NCI-H2107 treated with DMSO at 0.1 percent for 48 hours (cell line): ENCODE data around the gene C5.
A peak's percentile ranks its signal among the peaks of the same experiment; 100 is the strongest.
"Not testable (repeated sequence)": the region's sequence is repeated elsewhere in the genome, so short reads cannot be mapped to it uniquely, and the experiment has no call there.

Source experiments
- DNase-seq: peaks from one replicate; lab custom pipeline; 2025; ENCODE audit not compliant: unreplicated experiment; lab: John Stamatoyannopoulos, UW

Gene C5

GRCh38 chr9:121050128-121050988 lies at the start of gene C5:
TSS of gene C5 (minus strand) at chr9:121050275. CDS start at chr9:121050246, 29 bp downstream.
- no peak for DNase-seq

GRCh38 chr9:121098567-121099198 lies 48.6 kb upstream of the C5 start:
- no peak for DNase-seq

- no peak for DNase-seq
Observed at GRCh38 chr9:121095057-121095456, 45.0 kb upstream of the C5 start.

- DNase-seq = not testable (repeated sequence)
Observed at GRCh38 chr9:121090743-121091142, 40.7 kb upstream of the C5 start.

- DNase-seq = no peak
Observed at GRCh38 chr9:121088576-121088975, 38.5 kb upstream of the C5 start.

GRCh38 chr9:121085661-121086060 lies 35.6 kb upstream of the C5 start:
- DNase-seq = no peak

GRCh38 chr9:121082075-121082474 lies 32.0 kb upstream of the C5 start:
- DNase-seq = no peak

- DNase-seq = peak; percentile 26
Observed at GRCh38 chr9:121075251-121076036, 25.4 kb upstream of the C5 start.

GRCh38 chr9:121074370-121075250 lies 24.5 kb upstream of the C5 start, which contains the start of gene CNTRL:
TSS of gene CNTRL (plus strand) at chr9:121074955. CDS start at chr9:121088327, 13,372 bp downstream.
- DNase-seq = peak; percentile 73

- DNase-seq = no peak
Observed at GRCh38 chr9:121073038-121073437, 23.0 kb upstream of the C5 start.

- DNase-seq = no peak
Observed at GRCh38 chr9:121071756-121072421, 21.8 kb upstream of the C5 start.

GRCh38 chr9:121071370-121071755 lies 21.3 kb upstream of the C5 start:
- no peak for DNase-seq

GRCh38 chr9:121069396-121069795 lies 19.3 kb upstream of the C5 start:
- DNase-seq = no peak

GRCh38 chr9:121067640-121068039 lies 17.6 kb upstream of the C5 start:
- no peak for DNase-seq

GRCh38 chr9:121066850-121067249 lies 16.8 kb upstream of the C5 start:
- DNase-seq = no peak

- DNase-seq = no peak
Observed at GRCh38 chr9:121059998-121060636, 10.0 kb upstream of the C5 start.

GRCh38 chr9:121059513-121059912 lies 9.4 kb upstream of the C5 start:
- DNase-seq = no peak

GRCh38 chr9:121057821-121058220 lies 7.7 kb upstream of the C5 start:
- no peak for DNase-seq

GRCh38 chr9:121055642-121056143 lies 5.6 kb upstream of the C5 start:
- DNase-seq = no peak
